Parietal lobe (tissue), 2 donors: Measurements from ENCODE around the gene CFAP73. TPM values are rescaled to one million over a fixed set of nuclear protein-coding genes. Genes with fewer than 3 reads are reported as not detected.

Experiments used
- small RNA-seq: library from RNA; depleted of rRNA; stranded (forward); fragments of <200 nt; gene quantifications from one replicate; pipeline ENCODE3, GENCODE V24; 2014; ENCODE audit warnings: low replicate concordance
- total RNA-seq: library from RNA; depleted of rRNA; stranded (reverse); fragments of >200 nt; gene quantifications from one replicate; pipeline ENCODE4 v1.2.3, GENCODE V29; 2014

The CFAP73 gene
- not detected for total RNA-seq

DNA sequence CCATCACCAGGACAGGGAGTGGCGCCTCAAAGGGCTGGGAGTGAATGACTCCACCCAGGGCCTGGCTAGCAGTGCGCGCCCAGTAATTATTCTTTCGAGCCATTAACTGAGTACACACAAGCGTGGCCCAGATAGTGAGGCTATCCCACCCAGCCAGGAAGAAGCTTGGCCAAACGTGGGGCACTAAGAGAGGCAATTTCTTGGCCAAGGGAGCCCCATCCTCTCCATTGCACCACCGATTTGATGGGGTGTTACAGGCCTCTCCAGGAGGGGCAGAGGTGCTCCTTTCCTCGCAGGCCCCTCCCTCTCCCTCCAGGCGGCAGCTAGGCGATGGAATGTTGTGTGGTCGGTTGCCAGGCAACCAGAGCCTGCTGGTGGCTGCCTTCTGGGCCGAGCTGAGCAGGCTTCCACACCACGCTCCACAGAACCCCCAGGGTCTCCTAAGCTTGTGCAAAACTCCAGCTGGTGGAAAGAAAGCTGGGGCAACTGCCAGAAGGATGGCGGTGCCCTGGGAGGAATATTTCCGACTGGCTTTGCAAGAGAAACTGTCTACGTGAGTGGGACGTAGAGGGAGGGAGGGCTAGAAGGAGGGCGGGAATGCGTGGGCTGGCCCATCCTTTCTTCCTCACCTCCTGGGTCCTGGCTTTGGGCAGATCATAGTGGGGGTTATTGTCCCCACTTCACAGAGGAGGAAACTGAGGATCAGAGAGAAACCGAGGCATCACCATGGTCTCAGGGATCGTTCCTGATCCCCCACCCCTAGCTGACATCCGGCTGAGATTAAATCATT is at the start of gene CFAP73:
CFAP73 (plus strand) TSS at position 364 of the 790 bp plus-strand sequence; CDS start at position 498, 134 bp downstream.

DNA sequence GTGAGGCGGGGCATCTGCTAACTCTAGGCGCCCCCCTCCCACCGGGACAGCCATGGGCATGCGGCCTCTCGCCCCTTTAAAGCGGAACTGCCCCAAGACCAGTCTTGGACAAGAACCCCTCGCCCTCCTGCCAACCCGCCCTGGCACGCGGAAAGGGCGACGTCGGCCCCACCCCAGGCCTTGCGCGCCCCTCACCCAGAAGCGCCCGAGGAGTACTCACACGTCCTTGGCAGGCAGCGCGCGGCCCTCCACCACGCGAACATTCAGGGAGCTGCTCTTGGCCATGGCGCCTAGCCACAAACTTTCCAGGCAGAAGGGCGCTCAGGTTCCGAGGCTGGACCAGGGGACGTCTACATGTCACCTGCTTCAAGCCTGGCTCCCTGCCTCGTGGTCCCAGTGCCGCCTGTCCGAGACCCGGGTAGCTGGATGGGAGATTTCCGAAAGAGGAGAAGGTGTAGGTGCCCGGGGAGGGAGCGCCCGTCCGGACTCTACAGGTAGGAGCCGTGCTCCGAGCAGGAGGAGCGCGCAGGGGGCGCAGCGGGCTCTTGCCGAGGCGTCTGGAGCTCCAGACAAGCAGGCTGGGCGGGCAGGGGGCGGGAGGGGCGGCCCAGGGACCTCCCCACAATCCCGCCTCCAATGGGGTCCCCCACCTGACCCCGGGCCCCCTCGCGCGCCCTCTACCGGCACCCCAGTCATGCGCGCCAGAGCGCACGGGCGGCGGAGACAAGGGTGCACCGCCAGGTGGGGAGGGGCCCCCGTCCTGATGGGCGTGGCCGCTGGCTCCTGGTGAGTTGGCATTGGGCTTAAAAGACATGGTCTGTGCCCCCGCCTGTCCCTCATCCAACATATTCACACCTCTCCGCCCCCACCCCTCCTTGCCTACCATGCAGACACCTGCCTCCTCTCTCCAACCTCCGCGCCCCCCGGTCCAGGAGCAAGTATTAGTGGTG is 14.1 kb upstream of the CFAP73 start, which contains the start of gene RASAL1:
RASAL1 (minus strand) TSS at position 584 of the 950 bp plus-strand sequence; CDS start at position 285, 299 bp downstream.

DNA sequence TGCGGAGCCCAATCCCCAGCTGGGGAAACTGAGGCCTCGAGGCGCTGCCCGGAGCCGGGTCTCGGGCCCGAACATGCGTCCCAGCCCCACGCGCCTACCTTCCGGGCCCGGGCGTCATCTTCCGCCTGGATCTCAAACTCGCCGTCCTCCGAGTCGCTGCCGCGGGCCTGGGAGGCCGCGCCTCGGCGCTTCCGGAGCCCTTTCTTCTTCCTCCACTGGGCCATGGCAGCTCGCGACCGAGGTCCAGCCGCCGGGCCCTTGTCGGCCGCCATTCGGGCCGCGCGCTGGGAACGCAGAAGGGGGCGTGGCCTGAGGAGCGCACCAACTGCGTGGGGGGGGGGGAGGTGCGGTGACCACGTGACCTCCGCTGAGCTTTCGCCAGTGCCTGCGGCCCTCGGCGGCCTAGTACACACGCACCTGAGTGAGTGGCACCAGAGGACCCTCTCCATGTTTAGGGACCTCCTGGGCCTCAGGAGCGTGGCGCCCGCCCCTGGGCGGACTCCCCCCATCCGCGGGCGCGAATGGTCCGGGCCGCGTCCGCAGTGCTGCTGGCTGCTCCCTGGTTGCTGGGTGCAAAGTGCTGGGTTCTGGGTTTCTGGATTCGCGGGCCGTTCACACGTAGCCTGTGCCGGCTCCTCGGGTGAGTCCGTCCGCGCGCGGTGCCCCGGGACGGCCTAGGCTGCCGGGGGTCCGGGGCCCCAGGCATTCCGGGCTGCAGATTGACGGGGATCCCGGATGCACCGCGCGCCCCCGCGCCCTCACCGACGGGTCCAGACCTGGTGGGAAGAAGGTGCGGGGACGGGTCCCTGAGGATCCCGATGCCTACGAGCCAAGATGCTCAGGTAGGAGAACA is 35.9 kb downstream of the CFAP73 start, which contains the start of the genes DDX54 and RITA1:
DDX54 (minus strand) TSS at position 299 of the 853 bp plus-strand sequence; CDS start at position 272, 27 bp downstream.
RITA1 (plus strand) TSS at position 542 of the 853 bp plus-strand sequence. CDS start 1,026 bp downstream, outside the sequence.

Small RNAs within 50 kb of the gene (small RNA-seq; reads per million reads assigned to genes)
- not detected for gene MIR7106
- not detected for gene RF00019

Other genes with a start within 250 kb of the CFAP73 start
- gene OAS1, start 242.8 kb upstream of the CFAP73 start, total RNA-seq, result 2.5 TPM
- 2.8 TPM for gene OAS3, start 211.2 kb upstream of the CFAP73 start, total RNA-seq
- gene OAS2, start 171.2 kb upstream of the CFAP73 start, total RNA-seq, result 2.5 TPM
- gene DTX1, start 93.0 kb upstream of the CFAP73 start, total RNA-seq, result 37.2 TPM
- 2.8 TPM for gene RASAL1, start 14.0 kb upstream of the CFAP73 start, total RNA-seq
- gene DDX54, start 35.8 kb downstream of the CFAP73 start, total RNA-seq, result 18.5 TPM
- 8.5 TPM for gene RITA1, start 36.0 kb downstream of the CFAP73 start, total RNA-seq
- gene TPCN1, start 71.7 kb downstream of the CFAP73 start, total RNA-seq, result 8.5 TPM
- gene SLC8B1, start 185.4 kb downstream of the CFAP73 start, total RNA-seq, result 5.6 TPM
- 14.7 TPM for gene PLBD2, start 208.9 kb downstream of the CFAP73 start, total RNA-seq